HG03342 (cell line): Measurements from ENCODE around the gene ZDHHC1.

Source experiments
- ATAC-seq: cut with Tn5 transposase; IDR thresholded peaks from one replicate; pipeline ENCODE4 v1.9.1; 2021; ENCODE audit warnings: mild to moderate bottlenecking, moderate library complexity; ENCODE audit not compliant: unreplicated experiment

The ZDHHC1 gene

GRCh38 chr16:67415872-67416793, at the start of gene ZDHHC1:
Gene ZDHHC1, minus strand, starts transcription at chr16:67416477. Its CDS starts 8,702 bp downstream, at chr16:67407775.
- no peak for ATAC-seq

- ATAC-seq = no peak
These were observed 48.3 kb upstream of the ZDHHC1 start for GRCh38 chr16:67464565-67464964.

- ATAC-seq = no peak
These were observed 47.4 kb upstream of the ZDHHC1 start for GRCh38 chr16:67463691-67464090.

GRCh38 chr16:67463059-67463458, 46.8 kb upstream of the ZDHHC1 start:
- ATAC-seq = no peak

GRCh38 chr16:67462279-67462655, 46.0 kb upstream of the ZDHHC1 start:
- ATAC-seq = no peak

- ATAC-seq = no peak
These were observed 45.5 kb upstream of the ZDHHC1 start for GRCh38 chr16:67461600-67462278.

GRCh38 chr16:67460961-67461360, 44.7 kb upstream of the ZDHHC1 start:
- ATAC-seq = no peak

GRCh38 chr16:67460168-67460567, 43.9 kb upstream of the ZDHHC1 start:
- ATAC-seq = no peak

- ATAC-seq = no peak
These were observed 43.5 kb upstream of the ZDHHC1 start for GRCh38 chr16:67459861-67460150.

GRCh38 chr16:67459066-67459860, 43.0 kb upstream of the ZDHHC1 start:
- ATAC-seq = no peak

GRCh38 chr16:67458121-67458641, 41.9 kb upstream of the ZDHHC1 start:
- ATAC-seq = no peak

- no peak for ATAC-seq
These were observed 41.3 kb upstream of the ZDHHC1 start for GRCh38 chr16:67457611-67458010.

- no peak for ATAC-seq
These were observed 40.3 kb upstream of the ZDHHC1 start for GRCh38 chr16:67456391-67457081.

- ATAC-seq = no peak
These were observed 38.6 kb upstream of the ZDHHC1 start for GRCh38 chr16:67454852-67455251.

GRCh38 chr16:67454104-67454503, 37.8 kb upstream of the ZDHHC1 start:
- ATAC-seq = no peak

GRCh38 chr16:67451704-67452435, 35.6 kb upstream of the ZDHHC1 start:
- no peak for ATAC-seq

- no peak for ATAC-seq
These were observed 34.9 kb upstream of the ZDHHC1 start for GRCh38 chr16:67451061-67451703.

- no peak for ATAC-seq
These were observed 33.5 kb upstream of the ZDHHC1 start for GRCh38 chr16:67449739-67450138.

- ATAC-seq = no peak
These were observed 33.1 kb upstream of the ZDHHC1 start for GRCh38 chr16:67449336-67449735.

- no peak for ATAC-seq
These were observed 32.3 kb upstream of the ZDHHC1 start for GRCh38 chr16:67448580-67448979.
